Suprapubic skin (tissue), 3 donors: ENCODE results near the gene PIWIL4.

Source experiments
- POLR2AphosphoS5 ChIP-seq, 3 donors: sonication (generic); formaldehyde crosslinking; IDR thresholded peaks; one replicate each; pipeline ENCODE4 v1.6.1; 2017; ENCODE audit warnings: antibody characterized with exemption in 3 of 3
- TF ChIP-seq, protein P1 (sequence below), 2 donors: fragments of 200-600 bp in 1 of 2; fragments of 450-650 bp in 1 of 2; sonication (generic) in 1 of 2; IDR thresholded peaks; one replicate each; pipeline ENCODE4 v1.5.1; 2016 to 2019; ENCODE audit warnings: antibody characterized with exemption in 2 of 2, mild to moderate bottlenecking in 1 of 2, moderate library complexity in 1 of 2

DNA sequence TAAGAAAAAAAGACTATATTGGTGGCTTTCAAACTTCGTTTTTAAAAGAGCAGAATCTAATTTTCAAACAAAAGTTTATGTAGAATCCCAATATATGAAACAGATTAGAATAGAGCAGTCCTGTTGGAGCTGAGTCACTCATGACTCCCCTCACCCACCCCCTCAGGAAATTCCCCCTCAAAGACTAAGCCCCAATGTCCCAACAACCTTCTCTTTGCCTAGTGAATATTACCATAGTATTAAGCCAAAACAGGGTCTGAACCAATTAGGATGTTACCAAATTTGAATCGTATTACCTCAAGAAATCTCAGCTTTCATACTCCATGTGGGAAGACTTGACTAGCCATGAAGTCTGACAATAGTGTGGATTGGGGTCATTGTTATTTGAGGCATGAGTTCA, 7.8 kb upstream of the PIWIL4 start:
- TF ChIP-seq, protein P1, sequence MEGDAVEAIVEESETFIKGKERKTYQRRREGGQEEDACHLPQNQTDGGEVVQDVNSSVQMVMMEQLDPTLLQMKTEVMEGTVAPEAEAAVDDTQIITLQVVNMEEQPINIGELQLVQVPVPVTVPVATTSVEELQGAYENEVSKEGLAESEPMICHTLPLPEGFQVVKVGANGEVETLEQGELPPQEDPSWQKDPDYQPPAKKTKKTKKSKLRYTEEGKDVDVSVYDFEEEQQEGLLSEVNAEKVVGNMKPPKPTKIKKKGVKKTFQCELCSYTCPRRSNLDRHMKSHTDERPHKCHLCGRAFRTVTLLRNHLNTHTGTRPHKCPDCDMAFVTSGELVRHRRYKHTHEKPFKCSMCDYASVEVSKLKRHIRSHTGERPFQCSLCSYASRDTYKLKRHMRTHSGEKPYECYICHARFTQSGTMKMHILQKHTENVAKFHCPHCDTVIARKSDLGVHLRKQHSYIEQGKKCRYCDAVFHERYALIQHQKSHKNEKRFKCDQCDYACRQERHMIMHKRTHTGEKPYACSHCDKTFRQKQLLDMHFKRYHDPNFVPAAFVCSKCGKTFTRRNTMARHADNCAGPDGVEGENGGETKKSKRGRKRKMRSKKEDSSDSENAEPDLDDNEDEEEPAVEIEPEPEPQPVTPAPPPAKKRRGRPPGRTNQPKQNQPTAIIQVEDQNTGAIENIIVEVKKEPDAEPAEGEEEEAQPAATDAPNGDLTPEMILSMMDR (IDR thresholded peaks at IDR 0.05): no peak
- no peak for TF ChIP-seq POLR2AphosphoS5 (IDR thresholded peaks at IDR 0.05)
